ENCODE measurements around the gene WT1.

Gene WT1

GRCh38 chr11:32437495-32438345 lies 2.4 kb upstream of the WT1 start:
- no peak for DNase-seq

- DNase-seq, result no peak
Observed at GRCh38 chr11:32436751-32437494, 1.6 kb upstream of the WT1 start.

GRCh38 chr11:32435942-32436750 lies 807 bp upstream of the WT1 start:
- DNase-seq, result no peak

- DNase-seq, result no peak
Observed at GRCh38 chr11:32435152-32435480, 223 bp downstream of the WT1 start.

GRCh38 chr11:32434356-32435151 lies 785 bp downstream of the WT1 start:
- DNase-seq, result no peak

- DNase-seq, result no peak
Observed at GRCh38 chr11:32433914-32434355, 1.4 kb downstream of the WT1 start.

- DNase-seq, result no peak
Observed at GRCh38 chr11:32433101-32433913, 2.0 kb downstream of the WT1 start.

- no peak for DNase-seq
Observed at GRCh38 chr11:32432565-32432964, 2.8 kb downstream of the WT1 start.

GRCh38 chr11:32430568-32431381 lies 4.6 kb downstream of the WT1 start:
- no peak for DNase-seq

GRCh38 chr11:32429477-32429876 lies 5.9 kb downstream of the WT1 start:
- DNase-seq, result no peak

- DNase-seq, result no peak
Observed at GRCh38 chr11:32428665-32429303, 6.6 kb downstream of the WT1 start.

- no peak for DNase-seq
Observed at GRCh38 chr11:32427935-32428664, 7.2 kb downstream of the WT1 start.

- DNase-seq, result no peak
Observed at GRCh38 chr11:32427616-32427934, 7.8 kb downstream of the WT1 start.

- DNase-seq, result no peak
Observed at GRCh38 chr11:32426819-32427615, 8.3 kb downstream of the WT1 start.

- DNase-seq, result no peak
Observed at GRCh38 chr11:32426192-32426591, 9.1 kb downstream of the WT1 start.

- DNase-seq, result no peak
Observed at GRCh38 chr11:32425761-32426160, 9.6 kb downstream of the WT1 start.

GRCh38 chr11:32422545-32422944 lies 12.8 kb downstream of the WT1 start:
- no peak for DNase-seq

GRCh38 chr11:32421992-32422391 lies 13.3 kb downstream of the WT1 start:
- DNase-seq, result no peak

All from NCI-H2081 treated with DMSO at 0.1 percent for 48 hours (cell line).